Smooth muscle cell of bladder (primary cell): Measurements from ENCODE around the gene IFT27. TPM values are rescaled to one million over a fixed set of nuclear protein-coding genes. Genes with fewer than 3 reads are reported as not detected.

Experiments
- total RNA-seq: library from RNA; depleted of rRNA; stranded (reverse); fragments of >200 nt; gene quantifications from 2 replicates; pipeline ENCODE4 v1.2.3, GENCODE V29; 2014

The IFT27 gene
- total RNA-seq: 20.9 and 23.5 TPM in 2 replicates

GRCh38 chr22:36775964-36776669 lies at the start of gene IFT27:
Gene IFT27 (minus strand): TSS chr22:36776119. CDS start chr22:36775707, 412 bp downstream.

DNA sequence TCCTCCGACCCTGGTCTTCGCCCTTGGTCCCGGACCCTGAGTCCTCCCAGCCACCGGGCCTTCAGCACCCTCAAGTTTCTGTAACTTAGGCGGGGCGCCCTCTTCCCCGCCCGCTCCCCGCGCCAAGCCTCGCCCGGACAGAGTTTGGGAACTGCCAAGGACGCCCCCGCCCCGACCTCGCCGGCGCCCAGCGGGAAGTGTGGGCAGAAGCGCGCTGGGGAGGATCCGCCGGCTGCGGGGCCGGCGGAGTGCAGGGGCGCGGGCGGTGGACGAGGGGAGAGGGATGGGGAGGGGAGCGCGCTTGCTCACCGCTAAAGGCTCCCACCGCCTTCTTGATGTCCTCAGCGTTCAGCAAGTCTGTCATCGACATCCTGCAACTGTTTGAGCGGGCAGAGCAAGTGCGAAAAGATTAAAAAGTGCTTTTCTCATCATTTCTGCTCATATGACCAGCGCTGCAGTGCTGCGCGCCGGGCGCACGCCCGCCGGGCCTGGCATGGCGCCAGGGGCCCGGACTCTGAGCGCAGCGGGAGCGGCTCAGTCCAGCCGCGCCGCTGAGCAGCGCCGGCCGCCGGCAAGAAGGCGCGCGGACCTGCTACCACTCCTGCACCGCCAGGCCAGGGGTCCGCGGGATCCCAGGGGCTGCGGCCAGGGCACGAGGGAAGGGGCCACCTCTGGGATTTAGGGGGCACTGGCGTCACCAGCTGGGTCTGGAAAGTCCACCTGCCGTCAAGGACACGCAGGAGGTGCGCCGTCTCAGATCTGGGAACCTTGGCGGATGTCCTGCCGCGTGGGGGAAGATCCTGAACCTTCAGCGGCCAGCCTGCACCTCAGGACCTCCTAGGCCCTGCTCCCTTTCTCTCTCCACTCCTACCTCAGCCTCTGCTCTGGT lies 41.0 kb upstream of the IFT27 start, which contains the start of gene PVALB:
TSS of gene PVALB (minus strand) at position 400 of the 889 bp plus-strand sequence. CDS start at position 370, 30 bp downstream.

Other genes starting within 250 kb of the IFT27 start
- 406 and 414 TPM in 2 replicates for gene EIF3D, start 247.0 kb downstream of the IFT27 start, total RNA-seq
- not detected in 2 replicates for gene CACNG2, start 72.4 kb downstream of the IFT27 start, total RNA-seq
- gene PVALB, start 40.9 kb upstream of the IFT27 start, total RNA-seq: not detected in 2 replicates
- gene NCF4, start 84.9 kb upstream of the IFT27 start, total RNA-seq: not detected in 2 replicates
- gene CSF2RB, start 137.5 kb upstream of the IFT27 start, total RNA-seq: 0.09 TPM in 1 of 2 replicates, not detected in the other
- 34.2 and 43.7 TPM in 2 replicates for gene TST, start 243.3 kb upstream of the IFT27 start, total RNA-seq
- gene MPST, start 243.6 kb upstream of the IFT27 start, total RNA-seq: 54.8 and 62.0 TPM in 2 replicates